GM18499 (cell line): ENCODE measurements around the gene OR8B12.

Source experiments
- ATAC-seq: cut with Tn5 transposase; IDR thresholded peaks from one replicate; pipeline ENCODE4 v1.9.1; 2021; ENCODE audit warnings: moderate number of reproducible peaks; ENCODE audit not compliant: insufficient read depth, unreplicated experiment

OR8B12 gene, protein sequence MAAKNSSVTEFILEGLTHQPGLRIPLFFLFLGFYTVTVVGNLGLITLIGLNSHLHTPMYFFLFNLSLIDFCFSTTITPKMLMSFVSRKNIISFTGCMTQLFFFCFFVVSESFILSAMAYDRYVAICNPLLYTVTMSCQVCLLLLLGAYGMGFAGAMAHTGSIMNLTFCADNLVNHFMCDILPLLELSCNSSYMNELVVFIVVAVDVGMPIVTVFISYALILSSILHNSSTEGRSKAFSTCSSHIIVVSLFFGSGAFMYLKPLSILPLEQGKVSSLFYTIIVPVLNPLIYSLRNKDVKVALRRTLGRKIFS

GRCh38 chr11:124543554-124543953 lies at the start of gene OR8B12:
TSS of gene OR8B12 (minus strand) at chr11:124543654. CDS start at chr11:124543654, 0 bp downstream.
- ATAC-seq: no peak

- ATAC-seq: no peak
These were observed 49.2 kb upstream of the OR8B12 start for GRCh38 chr11:124592627-124593026.

DNA sequence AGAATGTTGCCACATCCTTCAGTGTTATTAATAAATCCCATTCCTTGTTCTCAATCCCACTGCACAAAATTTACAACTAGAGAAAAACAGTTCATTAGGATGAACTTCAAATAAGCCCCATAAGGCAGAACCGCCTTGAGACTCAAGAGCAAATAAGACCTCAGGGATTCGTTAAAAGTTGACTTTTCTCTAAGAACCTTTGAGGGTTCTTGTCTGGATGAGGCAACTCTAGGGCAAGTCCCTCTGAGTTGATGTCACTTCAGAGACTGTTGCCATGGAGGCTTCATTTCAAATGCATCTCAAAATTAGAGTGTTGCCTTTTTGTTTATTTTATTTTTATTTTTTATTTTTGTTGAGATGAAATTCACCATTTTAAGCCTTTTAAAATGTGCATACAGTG lies 48.0 kb upstream of the OR8B12 start:
- ATAC-seq: no peak

- ATAC-seq: no peak
These were observed 42.9 kb upstream of the OR8B12 start for GRCh38 chr11:124586238-124586860.

- no peak for ATAC-seq
These were observed 41.4 kb upstream of the OR8B12 start for GRCh38 chr11:124584681-124585372.

- ATAC-seq: no peak
These were observed 40.3 kb upstream of the OR8B12 start for GRCh38 chr11:124583781-124584180.

DNA sequence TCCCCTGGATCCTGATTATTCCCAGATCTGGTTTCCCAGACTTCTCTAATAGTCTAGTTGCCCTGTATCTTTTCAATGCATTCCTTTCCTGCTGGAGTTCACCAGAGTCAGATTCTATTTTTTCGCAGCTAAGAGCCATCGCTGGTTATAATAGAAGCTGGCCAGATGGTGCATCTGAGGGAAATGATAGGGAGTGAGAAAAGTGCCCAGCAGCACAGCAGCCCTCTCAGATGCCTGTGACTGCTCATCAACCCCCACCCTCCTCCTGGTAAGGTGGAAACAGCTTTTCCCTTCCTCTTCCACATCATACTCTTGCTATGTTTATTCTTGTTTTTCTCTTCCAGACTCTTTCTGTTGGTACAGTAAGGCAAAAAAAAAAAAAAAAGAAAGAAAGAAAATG lies 39.1 kb upstream of the OR8B12 start:
- ATAC-seq: no peak

DNA sequence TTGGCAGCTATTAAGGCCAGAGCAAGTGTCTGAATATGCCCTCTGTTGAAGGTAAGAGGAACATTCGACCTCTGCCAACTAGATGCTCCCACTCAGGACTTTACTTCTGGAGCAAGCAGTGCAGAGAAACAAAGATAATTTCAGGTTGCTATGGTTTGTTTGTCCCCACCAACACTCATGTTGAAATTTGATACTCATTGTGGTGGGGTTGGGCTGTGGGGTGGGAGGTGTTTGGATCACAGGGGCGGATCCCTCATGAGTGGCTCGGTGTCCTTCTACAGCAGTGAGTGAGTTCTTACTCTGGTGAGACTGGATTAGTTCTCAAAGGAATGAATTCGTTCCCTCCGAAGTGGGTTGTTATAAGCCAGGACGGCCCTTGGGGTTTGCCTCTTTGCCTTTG lies 38.4 kb upstream of the OR8B12 start:
- no peak for ATAC-seq

DNA sequence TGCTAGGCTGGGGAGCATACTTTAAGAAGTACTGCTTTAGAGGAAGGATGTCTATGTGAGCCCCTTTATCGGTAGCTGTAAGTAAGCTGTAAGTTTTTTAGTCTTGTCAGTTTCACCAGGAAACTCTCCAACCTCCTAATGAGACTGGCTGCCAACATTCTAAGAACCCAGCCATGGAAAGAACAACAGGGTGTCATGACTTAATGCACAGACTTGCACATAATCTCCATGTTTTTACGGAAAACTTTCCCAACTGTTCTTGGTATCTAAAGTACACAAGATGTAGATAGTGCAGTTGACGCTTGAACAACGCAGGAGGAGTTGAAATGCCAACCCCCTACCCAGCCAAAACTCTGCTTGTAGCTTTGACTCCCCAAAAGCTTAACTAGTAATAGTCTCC lies 35.3 kb upstream of the OR8B12 start:
- no peak for ATAC-seq

GRCh38 chr11:124577716-124578427 lies 34.4 kb upstream of the OR8B12 start:
- ATAC-seq: no peak

GRCh38 chr11:124570160-124570559 lies 26.7 kb upstream of the OR8B12 start:
- no peak for ATAC-seq

DNA sequence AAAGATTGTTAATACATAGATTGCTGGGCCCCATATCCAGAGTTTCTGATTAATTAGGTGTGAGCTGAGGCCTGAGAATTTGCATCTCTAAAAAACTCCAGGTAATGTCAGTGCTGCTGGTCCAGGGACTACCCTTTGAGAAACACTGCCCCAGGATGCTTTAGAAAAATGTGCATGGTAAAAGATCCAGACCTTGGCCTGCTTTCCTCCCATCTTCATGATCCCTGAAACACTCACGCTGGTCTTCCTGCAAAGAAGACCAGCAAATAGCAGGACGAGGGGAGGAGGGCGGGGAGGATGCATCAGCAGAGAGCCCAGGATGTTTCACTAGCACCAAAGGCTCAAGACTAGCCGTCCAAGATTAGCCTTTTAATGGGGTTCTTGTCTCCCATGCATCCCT lies 26.2 kb upstream of the OR8B12 start, which contains the start of gene OR8A1:
OR8A1 (plus strand) TSS at position 301 of the 400 bp plus-strand sequence. CDS start 123 bp downstream, outside the sequence.
- ATAC-seq: no peak

GRCh38 chr11:124556828-124557227 lies 13.4 kb upstream of the OR8B12 start:
- ATAC-seq: no peak

DNA sequence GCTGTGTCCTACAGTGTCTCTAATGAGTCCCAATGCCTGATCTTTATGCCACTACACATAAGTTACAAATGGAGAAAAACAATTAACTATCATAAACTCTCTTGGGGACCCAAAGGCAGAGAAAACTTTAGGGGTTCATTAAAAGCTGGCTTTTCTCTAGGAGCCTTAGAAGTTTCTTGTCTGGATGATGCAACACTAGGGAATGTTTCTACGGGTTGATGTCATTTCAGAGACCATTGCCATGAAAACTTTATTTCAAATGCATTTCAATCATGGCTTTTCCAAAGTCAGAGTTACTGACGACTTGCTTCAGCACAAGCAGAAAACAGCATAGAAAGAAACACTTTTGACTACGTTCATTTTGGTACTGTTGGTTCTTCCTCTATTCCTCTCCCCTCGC lies 8.5 kb upstream of the OR8B12 start:
- ATAC-seq: no peak

GRCh38 chr11:124551189-124551588 lies 7.7 kb upstream of the OR8B12 start:
- no peak for ATAC-seq

GRCh38 chr11:124543145-124543544 lies 309 bp downstream of the OR8B12 start:
- no peak for ATAC-seq

DNA sequence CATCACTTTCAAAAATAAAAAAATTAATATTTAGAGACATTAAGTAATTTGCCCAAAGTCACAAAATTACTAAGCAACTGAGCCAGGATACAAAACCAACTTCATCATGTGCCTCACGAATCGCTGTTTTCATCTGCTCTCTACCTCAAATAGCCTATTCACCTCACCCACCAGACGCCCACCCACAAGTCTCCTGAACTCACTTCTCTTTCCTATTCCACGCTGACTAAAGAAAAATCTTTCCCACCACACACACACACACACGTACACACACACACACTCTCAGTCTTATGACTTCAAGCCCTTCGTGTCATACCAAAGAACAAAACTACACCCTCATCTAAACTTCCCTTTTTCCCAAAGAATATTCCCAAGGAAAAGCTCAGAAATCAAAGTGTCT lies 2.2 kb downstream of the OR8B12 start:
- no peak for ATAC-seq

GRCh38 chr11:124538019-124538418 lies 5.4 kb downstream of the OR8B12 start:
- ATAC-seq: no peak

- no peak for ATAC-seq
These were observed 6.9 kb downstream of the OR8B12 start for GRCh38 chr11:124536520-124536919.

DNA sequence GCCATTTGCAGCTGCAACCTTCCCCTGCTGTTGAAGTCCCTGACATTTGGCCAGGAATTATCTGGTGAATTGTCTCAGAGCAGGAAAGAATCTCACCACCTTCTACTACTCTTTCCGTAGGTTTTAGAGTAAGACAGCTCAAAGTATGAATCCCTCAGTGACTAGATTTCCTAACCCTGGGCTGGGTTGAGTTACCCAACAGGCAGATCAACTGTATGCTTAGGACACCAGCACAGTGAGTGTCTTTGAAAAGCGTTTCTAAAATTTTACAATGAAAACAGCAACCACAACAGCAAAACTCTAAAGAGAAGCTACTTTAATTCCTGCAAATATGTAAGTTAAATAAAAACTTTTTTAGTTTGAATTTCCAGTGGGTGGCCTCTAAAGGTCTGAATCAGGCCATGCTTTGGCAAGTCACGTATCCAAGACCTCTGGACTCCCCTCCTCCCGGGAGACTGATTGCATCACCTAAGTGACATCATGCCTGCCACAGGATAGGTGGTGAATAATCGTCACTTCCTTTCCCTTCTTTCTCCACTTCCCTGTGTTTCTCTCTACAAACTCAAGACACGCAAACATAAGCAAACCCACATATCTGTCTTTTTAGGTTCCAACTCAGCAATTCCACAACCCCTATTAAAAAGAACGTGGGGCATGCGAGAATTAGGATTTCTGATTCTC lies 7.8 kb downstream of the OR8B12 start:
- ATAC-seq: no peak
